OCI-LY3 (cell line): ENCODE measurements around the gene VPS25.

ENCODE experiments used
- H2AFZ ChIP-seq: fragments of 200-600, 300-600 bp; shearing (Covaris generic); 2 replicates; pipeline ENCODE4 v1.6.0; 2014; ENCODE audit warnings: antibody characterized with exemption, low read depth, low read length
- H3K27ac ChIP-seq: fragments of 200-600, 300-600 bp; sonication (generic); 2 replicates; pipeline ENCODE4 v1.5.1; 2014; ENCODE audit warnings: mild to moderate bottlenecking, low read length, moderate library complexity, mixed read lengths
- H3K27me3 ChIP-seq: fragments of 200-600, 300-600 bp; sonication (generic); 2 replicates; pipeline ENCODE4 v1.6.1; 2014; ENCODE audit warnings: low read depth, low read length, mixed read lengths
- H3K36me3 ChIP-seq: fragments of 200-600, 300-600 bp; sonication (generic); replicated peaks from 2 replicates; pipeline ENCODE3; 2014; ENCODE audit warnings: low read depth, low read length, mixed read lengths
- H3K4me1 ChIP-seq: fragments of 300-600, 200-600 bp; sonication (generic); 2 replicates; pipeline ENCODE4 v1.6.1; 2014; ENCODE audit warnings: low read length, mixed read lengths
- H3K4me2 ChIP-seq: fragments of 200-600, 300-600 bp; sonication (generic); 2 replicates; pipeline ENCODE4 v1.6.1; 2014; ENCODE audit warnings: low read length, mixed read lengths
- H3K4me3 ChIP-seq: fragments of 300-600, 200-600 bp; sonication (generic); 2 replicates; pipeline ENCODE4 v1.5.1; 2014; ENCODE audit warnings: antibody characterized with exemption, mild to moderate bottlenecking, low read length, moderate library complexity
- H3K79me2 ChIP-seq: fragments of 300-600, 200-600 bp; shearing (Covaris generic); 2 replicates; pipeline ENCODE4 v1.6.1; 2014; ENCODE audit warnings: mild to moderate bottlenecking, low read length, mixed read lengths
- H3K9ac ChIP-seq: fragments of 300-600, 200-600 bp; shearing (Covaris generic); 2 replicates; pipeline ENCODE4 v1.6.0; 2014; ENCODE audit warnings: mild to moderate bottlenecking, low read length, moderate library complexity
- H3K9me3 ChIP-seq: fragments of 200-600, 300-600 bp; shearing (Covaris generic); 2 replicates; pipeline ENCODE4 v1.6.1; 2014; ENCODE audit warnings: low read length, mixed read lengths; ENCODE audit not compliant: insufficient read depth
- H4K20me1 ChIP-seq: fragments of 200-600, 300-600 bp; sonication (generic); 2 replicates; pipeline ENCODE4 v1.6.1; 2016; ENCODE audit warnings: low read length, mixed read lengths; ENCODE audit not compliant: insufficient read depth
- CTCF ChIP-seq: fragments of 200-600, 300-600 bp; sonication (generic); IDR thresholded peaks from 2 replicates; pipeline ENCODE4 v1.5.1; 2014; ENCODE audit warnings: antibody characterized with exemption, low read length, low read depth
- EZH2phosphoT487 ChIP-seq: fragments of 200-600 bp; shearing (Covaris generic); IDR thresholded peaks from 2 replicates; pipeline ENCODE4 v1.6.1; 2018; ENCODE audit warnings: antibody characterized with exemption, mixed run types, low read depth

Gene VPS25

DNA sequence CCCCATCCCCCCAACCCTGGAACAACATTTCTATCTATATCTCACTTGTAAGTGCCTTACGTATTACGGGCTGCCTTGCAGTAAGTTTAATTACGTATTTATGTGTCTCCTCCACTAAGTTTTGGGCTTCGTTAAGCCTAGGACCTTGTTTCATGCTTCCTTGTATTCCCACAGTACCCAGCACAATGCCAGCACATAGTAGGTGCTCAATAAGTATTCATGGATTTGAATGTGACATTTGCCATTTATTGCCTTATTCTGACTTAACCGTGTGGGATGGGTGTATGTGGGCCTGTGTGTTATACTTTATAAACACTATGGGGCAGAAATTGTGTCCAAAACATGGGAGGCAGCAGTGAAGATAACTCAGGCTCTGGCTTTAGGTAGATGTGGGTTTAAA, 19.3 kb downstream of the VPS25 start:
- Histone ChIP-seq H2AFZ (no peak overlapping the region), H3K27ac (no peak overlapping the region), H3K9ac (no peak overlapping the region), H3K4me3 (no peak overlapping the region), H3K79me2 (no peaks in the 10 kb centered on the region), H3K9me3 (no peaks in the 10 kb centered on the region), H3K27me3 (no peaks in the 10 kb centered on the region), H3K36me3 (peaks cover 4% of the 10 kb centered on the region), H4K20me1 (no peaks in the 10 kb centered on the region), H3K4me1 (peaks cover 2% of the 10 kb centered on the region; the same call in 1 of the 2 replicates), H3K4me2 (no peak overlapping the region)
- TF ChIP-seq EZH2phosphoT487 (no peak), CTCF (no peak)

DNA sequence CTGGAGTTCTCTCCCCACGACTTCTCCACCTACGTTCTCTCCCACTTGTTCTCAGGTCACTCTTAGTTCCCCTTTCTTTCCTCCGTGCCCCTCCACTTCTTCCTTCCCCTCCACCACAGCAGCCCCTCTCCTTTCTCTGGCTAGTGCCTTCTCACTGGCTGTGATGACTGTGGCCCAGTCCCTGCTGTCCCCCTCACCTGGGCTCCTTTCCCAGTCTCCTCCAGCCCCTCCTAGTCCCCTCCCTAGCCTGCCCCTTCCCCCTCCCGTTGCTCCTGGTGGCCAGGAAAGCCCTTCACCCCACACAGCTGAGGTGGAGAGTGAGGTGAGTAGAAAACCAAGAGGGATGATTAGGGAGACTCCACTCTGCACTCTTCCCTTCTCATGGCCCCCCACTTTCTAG, 21.8 kb downstream of the VPS25 start:
- no peak overlapping the region for H3K27ac ChIP-seq
- no peaks in the 10 kb centered on the region for H3K36me3 ChIP-seq
- no peaks in the 10 kb centered on the region for H3K27me3 ChIP-seq
- H3K4me1 ChIP-seq: peaks cover 6% of the 10 kb centered on the region
- H4K20me1 ChIP-seq: no peaks in the 10 kb centered on the region
- H3K4me3 ChIP-seq: no peak overlapping the region
- no peaks in the 10 kb centered on the region for H3K79me2 ChIP-seq
- H3K4me2 ChIP-seq: no peak overlapping the region
- no peaks in the 10 kb centered on the region for H3K9me3 ChIP-seq
- H3K9ac ChIP-seq: no peak overlapping the region
- H2AFZ ChIP-seq: no peak overlapping the region
- no peak for TF ChIP-seq EZH2phosphoT487
- no peak for TF ChIP-seq CTCF

GRCh38 chr17:42795465-42795864, 22.2 kb downstream of the VPS25 start:
- Histone ChIP-seq H3K27me3 (no peaks in the 10 kb centered on the region), H4K20me1 (no peaks in the 10 kb centered on the region), H2AFZ (no peak overlapping the region), H3K9ac (no peak overlapping the region), H3K27ac (no peak overlapping the region), H3K4me2 (no peak overlapping the region), H3K9me3 (no peaks in the 10 kb centered on the region), H3K4me3 (no peak overlapping the region), H3K36me3 (no peaks in the 10 kb centered on the region), H3K4me1 (peaks cover 6% of the 10 kb centered on the region), H3K79me2 (no peaks in the 10 kb centered on the region)
- TF ChIP-seq EZH2phosphoT487 (no peak), CTCF (no peak)

DNA sequence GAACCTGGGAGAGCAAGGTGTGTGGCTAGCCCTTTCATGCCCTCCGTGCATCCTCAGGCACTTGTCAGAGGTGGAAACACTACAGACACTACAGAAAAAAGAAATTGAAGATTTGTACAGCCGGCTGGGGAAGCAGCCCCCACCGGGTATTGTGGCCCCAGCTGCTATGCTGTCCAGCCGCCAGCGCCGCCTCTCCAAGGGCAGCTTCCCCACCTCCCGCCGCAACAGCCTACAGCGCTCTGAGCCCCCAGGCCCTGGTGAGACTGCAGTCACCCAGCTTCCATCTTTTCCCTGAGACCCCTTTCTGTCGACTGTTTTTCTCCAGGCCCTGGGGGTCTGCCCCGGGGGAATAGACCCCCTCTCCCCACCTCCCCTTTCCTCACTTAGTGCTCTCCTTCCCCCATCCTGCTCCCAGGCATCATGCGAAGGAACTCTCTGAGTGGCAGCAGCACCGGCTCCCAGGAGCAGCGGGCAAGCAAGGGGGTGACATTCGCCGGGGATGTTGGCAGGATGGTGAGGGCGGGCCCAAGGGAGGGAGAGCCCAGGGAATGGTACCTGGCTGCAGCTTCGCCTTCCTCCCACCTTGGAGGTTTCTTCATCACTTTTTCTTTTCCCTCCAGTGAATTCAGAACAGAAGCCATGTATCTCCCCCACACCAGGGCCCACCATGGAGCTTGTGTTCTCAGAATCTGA, 23.0 kb downstream of the VPS25 start:
- H3K27me3 ChIP-seq: no peaks in the 10 kb centered on the region
- no peak for TF ChIP-seq CTCF
- TF ChIP-seq EZH2phosphoT487: no peak
- no peak overlapping the region for H3K4me2 ChIP-seq
- H3K4me3 ChIP-seq: no peak overlapping the region
- no peak overlapping the region for H3K9ac ChIP-seq
- H3K9me3 ChIP-seq: no peaks in the 10 kb centered on the region
- H4K20me1 ChIP-seq: no peaks in the 10 kb centered on the region
- no peak overlapping the region for H3K27ac ChIP-seq
- H3K36me3 ChIP-seq: no peaks in the 10 kb centered on the region
- H3K4me1 ChIP-seq: peaks cover 6% of the 10 kb centered on the region
- H2AFZ ChIP-seq: no peak overlapping the region
- no peaks in the 10 kb centered on the region for H3K79me2 ChIP-seq
